Erythroblast (primary cell): ENCODE measurements around the gene SHOX.

Source experiments
- GATA1 ChIP-seq: IDR thresholded peaks from 2 replicates; pipeline ENCODE4 v1.6.1; 2011; ENCODE audit warnings: low read depth, mild to moderate bottlenecking, control low read depth, low read length, moderate library complexity
- POLR2A ChIP-seq: IDR thresholded peaks from 2 replicates; pipeline ENCODE4 v1.6.1; 2011; ENCODE audit warnings: mild to moderate bottlenecking, low read length

DNA sequence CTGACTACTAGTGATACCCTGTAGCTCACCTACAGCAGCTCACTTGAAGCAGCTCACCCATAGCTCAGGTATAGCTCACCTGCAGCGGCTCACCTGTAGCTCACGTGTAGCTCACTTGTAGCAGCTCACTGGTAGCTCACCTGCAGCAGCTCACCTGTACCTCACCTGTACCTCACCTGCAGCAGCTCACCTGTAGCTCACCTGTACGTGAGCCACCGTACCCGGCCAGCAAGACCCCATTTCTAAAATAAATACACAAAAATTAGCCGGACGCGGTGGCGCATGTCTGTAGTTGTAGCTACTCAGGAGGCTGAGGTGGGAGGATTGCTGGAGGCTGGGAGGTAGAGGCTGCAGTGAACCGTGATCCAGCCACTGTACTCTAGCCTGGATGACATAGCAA lies 30.6 kb downstream of the SHOX start:
- no peak for TF ChIP-seq POLR2A
- no peak for TF ChIP-seq GATA1
